Stimulated activated CD8-positive, alpha-beta memory T cell treated with anti-CD3 and anti-CD28 coated beads, Interleukin-7, amount 100 ng/mL, for 4 hours (primary cell): ENCODE results near the gene SNRPB.

ENCODE experiments used
- DNase-seq, 2 donors: peaks; one replicate each; pipeline ENCODE4 v3.0.0-alpha.2; 2020; ENCODE audit warnings: low read depth in 2 of 2

The SNRPB gene

GRCh38 chr20:2475850-2476741, 5.5 kb upstream of the SNRPB start:
- no peak for DNase-seq

- DNase-seq, result no peak
Measured at GRCh38 chr20:2473516-2473915, 2.9 kb upstream of the SNRPB start.

- peak; percentile 45 to 51 for DNase-seq
Measured at GRCh38 chr20:2469991-2470422, 582 bp downstream of the SNRPB start.

- DNase-seq, result no peak
Measured at GRCh38 chr20:2468581-2469407, 1.8 kb downstream of the SNRPB start.

GRCh38 chr20:2467412-2467811, 3.2 kb downstream of the SNRPB start:
- no peak for DNase-seq

GRCh38 chr20:2465100-2465499, 5.5 kb downstream of the SNRPB start:
- DNase-seq, result no peak

- DNase-seq, result no peak
Measured at GRCh38 chr20:2463616-2464365, 6.8 kb downstream of the SNRPB start.

- DNase-seq, result no peak
Measured at GRCh38 chr20:2462484-2462883, 8.1 kb downstream of the SNRPB start.

GRCh38 chr20:2460752-2461424, 9.7 kb downstream of the SNRPB start:
- DNase-seq, result no peak

GRCh38 chr20:2459981-2460751, 10.4 kb downstream of the SNRPB start:
- DNase-seq, result no peak

GRCh38 chr20:2458919-2459499, 11.6 kb downstream of the SNRPB start:
- no peak for DNase-seq

- no peak for DNase-seq
Measured at GRCh38 chr20:2455771-2456497, 14.7 kb downstream of the SNRPB start.

- DNase-seq, result no peak
Measured at GRCh38 chr20:2453792-2454191, 16.8 kb downstream of the SNRPB start.

- DNase-seq, result peak; percentile 23 to 27
Measured at GRCh38 chr20:2451939-2452732, 18.5 kb downstream of the SNRPB start.

- DNase-seq, result no peak
Measured at GRCh38 chr20:2451422-2451821, 19.2 kb downstream of the SNRPB start.

GRCh38 chr20:2449386-2449785, 21.2 kb downstream of the SNRPB start:
- DNase-seq, result no peak

GRCh38 chr20:2446845-2447244, 23.7 kb downstream of the SNRPB start:
- DNase-seq, result no peak

GRCh38 chr20:2431185-2431584, 39.4 kb downstream of the SNRPB start:
- no peak for DNase-seq

GRCh38 chr20:2430538-2430937, 40.1 kb downstream of the SNRPB start:
- DNase-seq, result no peak
